Medulla oblongata (tissue), 1 donor: ENCODE results near the gene CADPS2.
"Not testable (repeated sequence)": the region's sequence is repeated elsewhere in the genome, so short reads cannot be mapped to it uniquely, and the experiment has no call there.

Experiments
- DNase-seq: peaks from one replicate; pipeline ENCODE4 v3.0.0-alpha.2; 2015; ENCODE audit errors: extremely low spot score

Gene CADPS2

DNA sequence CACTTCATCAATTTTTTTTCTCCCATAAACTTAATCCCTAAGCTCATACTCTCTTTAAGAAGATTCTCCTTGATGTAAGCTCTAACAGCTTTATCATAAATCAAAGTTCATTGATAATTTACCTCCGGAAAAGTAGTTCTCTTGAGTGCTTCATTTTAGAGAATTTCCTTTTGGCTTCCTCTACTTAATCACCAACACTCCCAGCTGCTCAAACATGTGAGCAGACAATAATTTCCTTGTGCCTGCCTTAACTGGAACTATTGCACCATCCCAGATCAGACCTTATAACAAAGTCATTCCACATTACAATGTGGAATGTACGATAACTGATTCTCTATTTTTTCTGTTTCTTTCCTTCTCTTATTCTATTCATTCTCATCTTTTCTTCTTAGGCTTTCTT is 587.6 kb downstream of the CADPS2 start:
- DNase-seq = no peak

DNA sequence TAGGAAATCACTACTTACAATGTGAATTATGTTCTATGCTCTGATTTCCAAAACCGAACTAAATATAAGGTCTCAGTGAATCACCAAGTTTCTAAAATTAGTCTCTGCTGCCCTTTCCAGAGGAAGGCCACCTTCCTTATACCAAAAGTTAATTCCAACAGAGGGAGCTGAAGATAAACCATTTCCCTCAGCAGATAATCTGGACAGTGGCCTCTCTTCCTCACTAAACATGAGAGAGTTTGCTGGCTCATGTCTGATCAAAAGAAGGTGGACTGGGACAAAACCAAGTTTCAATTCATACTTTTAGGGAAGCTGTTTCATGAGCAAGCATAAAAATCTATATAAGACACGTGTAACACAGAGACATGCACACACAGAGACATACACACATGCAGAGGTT is 588.1 kb downstream of the CADPS2 start:
- DNase-seq = no peak

DNA sequence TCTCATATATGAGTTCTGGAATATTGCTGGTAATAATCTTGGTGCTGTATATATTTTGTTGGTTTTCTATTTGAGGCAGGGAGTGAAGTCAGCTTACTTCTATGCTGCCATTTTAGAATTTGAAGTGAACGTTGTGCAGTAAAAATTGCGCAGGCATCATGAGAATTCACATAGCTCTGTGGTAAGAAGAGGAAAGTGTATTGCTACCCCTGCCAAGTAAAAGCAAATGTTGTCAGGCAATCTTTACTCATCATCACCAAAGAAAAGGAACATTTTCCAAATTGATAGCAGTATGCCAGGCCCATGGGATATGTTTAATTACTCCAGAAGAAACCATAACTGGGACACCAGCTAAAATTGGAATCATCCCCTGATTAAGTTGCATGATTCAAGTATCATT is 595.1 kb downstream of the CADPS2 start:
- DNase-seq = no peak

DNA sequence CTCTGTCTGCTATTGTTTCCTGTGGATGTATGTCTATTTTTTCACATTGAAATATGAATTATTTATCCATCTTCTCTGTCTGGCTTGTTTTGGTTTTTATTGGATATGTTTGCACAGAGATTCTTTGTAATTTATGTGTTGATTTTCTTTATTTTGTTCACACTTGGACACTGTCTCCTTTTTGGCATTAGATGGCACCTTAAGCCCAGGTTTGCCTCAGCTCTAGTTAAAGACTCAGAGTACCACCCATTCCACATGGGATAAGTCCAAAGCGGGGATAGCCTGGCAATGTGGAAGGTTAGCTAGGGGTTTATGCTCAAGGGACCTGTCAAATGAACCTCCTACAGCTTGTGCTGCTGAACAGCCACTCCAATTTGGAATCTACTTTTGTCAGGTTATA is 595.8 kb downstream of the CADPS2 start:
- DNase-seq = no peak

DNA sequence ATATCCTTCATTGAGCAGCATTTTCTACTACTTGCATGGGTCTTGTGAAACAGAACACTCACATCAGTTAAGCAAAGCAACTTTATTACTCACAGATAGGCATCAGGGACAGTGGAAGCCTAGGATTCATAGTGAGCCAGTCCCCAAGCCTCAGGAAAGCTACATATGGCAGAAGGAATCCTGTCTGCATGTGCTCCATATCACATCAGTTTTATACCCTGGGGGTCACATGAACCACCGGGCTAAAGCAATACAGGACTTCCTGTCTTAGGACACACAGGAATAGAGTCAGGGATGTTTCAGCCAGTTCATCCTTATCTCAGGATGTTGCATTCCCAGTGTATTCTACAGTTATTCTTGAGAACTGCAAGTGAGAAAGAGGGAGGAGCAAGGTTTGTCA is 596.8 kb downstream of the CADPS2 start:
- no peak for DNase-seq

DNA sequence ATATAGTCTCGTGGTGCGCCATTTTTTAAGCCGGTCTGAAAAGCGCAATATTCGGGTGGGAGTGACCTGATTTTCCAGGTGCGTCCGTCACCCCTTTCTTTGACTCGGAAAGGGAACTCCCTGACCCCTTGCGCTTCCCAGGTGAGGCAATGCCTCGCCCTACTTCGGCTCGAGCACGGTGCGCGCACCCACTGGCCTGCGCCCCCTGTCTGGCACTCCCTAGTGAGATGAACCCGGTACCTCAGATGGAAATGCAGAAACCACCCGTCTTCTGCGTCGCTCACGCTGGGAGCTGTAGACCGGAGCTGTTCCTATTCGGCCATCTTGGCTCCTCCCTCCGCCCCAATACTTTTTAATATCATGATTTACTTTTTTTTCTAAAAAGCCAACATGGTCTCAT is 601.7 kb downstream of the CADPS2 start:
- DNase-seq = not testable (repeated sequence)

DNA sequence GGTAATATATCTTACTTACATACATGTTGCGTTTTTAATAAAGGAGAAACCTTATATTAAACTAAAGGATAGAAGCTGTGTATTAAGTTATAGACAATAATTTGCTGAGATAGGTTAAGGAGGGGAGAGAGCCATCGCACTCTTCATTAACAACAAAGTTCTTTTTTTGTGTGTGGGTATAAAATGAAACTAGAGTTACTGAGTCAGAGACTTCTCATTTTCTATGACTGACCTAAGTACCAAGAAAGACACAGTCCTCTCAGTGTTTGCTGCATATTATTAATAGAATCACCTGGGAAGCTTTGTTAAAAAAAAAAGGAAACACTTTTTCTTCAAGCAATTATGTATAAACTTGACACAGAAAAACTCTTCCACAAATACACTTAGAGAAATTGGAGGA is 613.1 kb downstream of the CADPS2 start:
- DNase-seq = no peak

DNA sequence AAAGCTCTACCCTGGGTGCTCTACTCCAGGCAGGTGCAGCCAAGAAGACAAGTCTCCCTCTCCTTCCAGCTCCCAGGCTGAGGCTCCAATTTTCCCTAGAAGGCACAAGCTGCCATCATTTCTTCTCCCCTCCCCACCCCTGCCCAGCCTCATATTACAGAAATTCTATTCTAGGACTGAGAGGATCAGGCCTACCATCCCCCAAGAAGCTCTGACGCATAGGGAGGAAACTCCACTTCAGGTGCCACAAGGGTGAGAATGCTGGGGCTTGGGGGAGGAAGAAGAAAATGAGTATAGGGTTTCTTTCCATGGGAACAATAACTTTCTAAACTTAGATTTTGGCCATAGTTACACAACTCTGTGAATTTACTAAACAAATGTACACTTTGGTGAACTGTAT is 617.0 kb downstream of the CADPS2 start:
- no peak for DNase-seq
